ENCODE results near the gene SYNGR1.
"Not testable (repeated sequence)": the region's sequence is repeated elsewhere in the genome, so short reads cannot be mapped to it uniquely, and the experiment has no call there.

The SYNGR1 gene

GRCh38 chr22:39351689-39352214 lies 2.0 kb downstream of the SYNGR1 start:
- DNase-seq (ENCODE audit: low read depth) = no peak

- no peak for DNase-seq (ENCODE audit: low read depth)
Measured at GRCh38 chr22:39352306-39352891, 2.6 kb downstream of the SYNGR1 start.

- no peak for DNase-seq (ENCODE audit: low read depth)
Measured at GRCh38 chr22:39353346-39353745, 3.6 kb downstream of the SYNGR1 start.

- no peak for DNase-seq (ENCODE audit: low read depth)
Measured at GRCh38 chr22:39355080-39355479, 5.3 kb downstream of the SYNGR1 start.

GRCh38 chr22:39355805-39356204 lies 6.0 kb downstream of the SYNGR1 start:
- not testable (repeated sequence) for DNase-seq (ENCODE audit: low read depth)

- DNase-seq (ENCODE audit: low read depth) = no peak
Measured at GRCh38 chr22:39356464-39356863, 6.7 kb downstream of the SYNGR1 start.

- not testable (repeated sequence) for DNase-seq (ENCODE audit: low read depth)
Measured at GRCh38 chr22:39357110-39358108, 7.6 kb downstream of the SYNGR1 start.

- DNase-seq (ENCODE audit: low read depth) = not testable (repeated sequence)
Measured at GRCh38 chr22:39358197-39358596, 8.4 kb downstream of the SYNGR1 start.

- no peak for DNase-seq (ENCODE audit: low read depth)
Measured at GRCh38 chr22:39359659-39360195, 9.9 kb downstream of the SYNGR1 start.

- DNase-seq (ENCODE audit: low read depth) = no peak
Measured at GRCh38 chr22:39360242-39360641, 10.5 kb downstream of the SYNGR1 start.

GRCh38 chr22:39360674-39361413 lies 11.1 kb downstream of the SYNGR1 start:
- DNase-seq (ENCODE audit: low read depth) = peak; percentile 35

GRCh38 chr22:39361496-39361895 lies 11.7 kb downstream of the SYNGR1 start:
- DNase-seq (ENCODE audit: low read depth) = no peak

- peak; percentile 13 for DNase-seq (ENCODE audit: low read depth)
Measured at GRCh38 chr22:39362271-39362670, 12.5 kb downstream of the SYNGR1 start.

GRCh38 chr22:39362932-39363331 lies 13.1 kb downstream of the SYNGR1 start:
- no peak for DNase-seq (ENCODE audit: low read depth)

- no peak for DNase-seq (ENCODE audit: low read depth)
Measured at GRCh38 chr22:39363751-39364515, 14.1 kb downstream of the SYNGR1 start.

- no peak for DNase-seq (ENCODE audit: low read depth)
Measured at GRCh38 chr22:39364714-39365491, 15.1 kb downstream of the SYNGR1 start.

- DNase-seq (ENCODE audit: low read depth) = no peak
Measured at GRCh38 chr22:39365492-39365780, 15.6 kb downstream of the SYNGR1 start.

- DNase-seq (ENCODE audit: low read depth) = no peak
Measured at GRCh38 chr22:39367035-39367434, 17.2 kb downstream of the SYNGR1 start.

- no peak for DNase-seq (ENCODE audit: low read depth)
Measured at GRCh38 chr22:39368461-39368911, 18.7 kb downstream of the SYNGR1 start.

GRCh38 chr22:39369186-39369585 lies 19.4 kb downstream of the SYNGR1 start:
- no peak for DNase-seq (ENCODE audit: low read depth)

- no peak for DNase-seq (ENCODE audit: low read depth)
Measured at GRCh38 chr22:39369586-39369985, 19.8 kb downstream of the SYNGR1 start.

Data from amniotic epithelial cell (primary cell).